VCaP (cell line): ENCODE results near the gene MYMK.

ENCODE experiments used
- H3K27ac ChIP-seq: fragments of 450-650 bp; 2 replicates; pipeline ENCODE4 v1.5.1; 2017
- CTCF ChIP-seq: fragments of 450-650 bp; conservative IDR thresholded peaks from 2 replicates; pipeline ENCODE4 v1.5.1; 2017; ENCODE audit warnings: mild to moderate bottlenecking, moderate library complexity

Gene MYMK

GRCh38 chr9:133515615-133516255 lies 9.0 kb downstream of the MYMK start:
- no peak overlapping the region for H3K27ac ChIP-seq
- no peak for TF ChIP-seq CTCF

GRCh38 chr9:133515240-133515610 lies 9.5 kb downstream of the MYMK start:
- TF ChIP-seq CTCF = no peak
- no peak overlapping the region for H3K27ac ChIP-seq

GRCh38 chr9:133514460-133515239 lies 10.1 kb downstream of the MYMK start:
- no peak overlapping the region for H3K27ac ChIP-seq
- TF ChIP-seq CTCF = no peak

GRCh38 chr9:133513214-133514100 lies 11.3 kb downstream of the MYMK start:
- TF ChIP-seq CTCF = no peak
- no peak overlapping the region for H3K27ac ChIP-seq

- H3K27ac ChIP-seq = no peak overlapping the region
- no peak for TF ChIP-seq CTCF
Observed at GRCh38 chr9:133512253-133513213, 12.2 kb downstream of the MYMK start.

- no peak for TF ChIP-seq CTCF
- H3K27ac ChIP-seq = no peak overlapping the region
Observed at GRCh38 chr9:133511607-133512006, 13.2 kb downstream of the MYMK start.
